GM21786 (cell line): ENCODE measurements around the gene NFATC1.

Experiments used
- ATAC-seq: cut with Tn5 transposase; IDR thresholded peaks from one replicate; pipeline ENCODE4 v1.9.1; 2021; ENCODE audit not compliant: unreplicated experiment

Gene NFATC1

GRCh38 chr18:79403723-79404566, 8.2 kb downstream of the NFATC1 start:
- ATAC-seq = no peak

DNA sequence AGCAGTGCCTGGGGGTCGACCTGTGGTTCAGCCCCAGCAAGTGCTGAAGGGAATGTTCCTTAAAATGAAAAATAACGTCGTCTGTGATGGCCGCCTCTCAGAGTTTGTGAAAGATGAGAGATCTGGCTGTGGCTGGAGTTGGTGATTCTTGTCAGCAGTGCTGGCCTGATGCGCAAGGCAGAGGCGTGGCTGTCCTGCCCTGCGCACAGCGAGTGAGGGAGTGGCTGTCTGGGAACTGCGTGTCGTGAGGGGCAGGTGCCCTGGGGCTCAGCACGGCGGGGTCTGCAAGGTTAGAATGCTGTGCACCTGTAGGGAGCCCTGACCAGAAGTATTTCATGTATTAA, 8.8 kb downstream of the NFATC1 start:
- ATAC-seq = no peak

DNA sequence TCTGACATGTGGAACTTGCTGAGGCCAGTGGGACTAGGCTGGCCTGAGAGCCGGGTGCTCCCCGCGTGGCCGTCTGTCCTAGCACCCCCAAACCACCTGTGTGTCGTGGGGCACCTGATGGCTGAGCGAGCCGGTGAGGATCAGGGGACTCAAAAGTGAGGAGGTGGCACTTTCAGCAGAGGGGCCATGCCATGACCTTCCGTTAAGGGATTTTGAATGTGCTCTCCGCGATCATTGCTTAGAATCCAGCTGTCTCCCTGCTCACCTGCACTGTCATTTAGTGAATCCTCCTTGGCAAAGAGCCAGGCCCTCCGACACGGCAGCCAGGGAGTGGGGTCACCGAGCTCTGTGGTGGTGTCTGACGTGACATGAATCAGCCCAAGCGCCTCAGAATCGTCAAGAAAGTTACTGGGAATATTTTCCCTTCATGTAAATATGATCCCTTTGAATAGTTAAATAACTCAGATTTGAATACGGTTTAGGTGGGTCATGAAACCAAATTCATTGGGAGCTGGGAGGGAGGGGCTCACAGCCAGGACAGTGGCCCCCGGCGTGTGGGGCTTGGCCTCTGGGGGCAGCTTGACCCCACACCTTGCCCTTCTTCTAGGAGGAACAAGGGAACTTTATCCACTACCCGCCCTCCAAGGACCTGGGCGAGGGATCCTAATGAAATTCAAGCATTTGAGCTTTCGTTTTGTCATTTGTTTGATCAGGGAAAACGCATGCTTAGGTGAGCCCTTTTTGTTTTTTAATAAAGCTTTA, 9.5 kb downstream of the NFATC1 start:
- no peak for ATAC-seq

GRCh38 chr18:79405781-79406575, 10.2 kb downstream of the NFATC1 start:
- ATAC-seq = peak; percentile 82

GRCh38 chr18:79406708-79407107, 11.0 kb downstream of the NFATC1 start:
- ATAC-seq = no peak

- ATAC-seq = no peak
These were observed 13.6 kb downstream of the NFATC1 start for GRCh38 chr18:79409313-79409712.

DNA sequence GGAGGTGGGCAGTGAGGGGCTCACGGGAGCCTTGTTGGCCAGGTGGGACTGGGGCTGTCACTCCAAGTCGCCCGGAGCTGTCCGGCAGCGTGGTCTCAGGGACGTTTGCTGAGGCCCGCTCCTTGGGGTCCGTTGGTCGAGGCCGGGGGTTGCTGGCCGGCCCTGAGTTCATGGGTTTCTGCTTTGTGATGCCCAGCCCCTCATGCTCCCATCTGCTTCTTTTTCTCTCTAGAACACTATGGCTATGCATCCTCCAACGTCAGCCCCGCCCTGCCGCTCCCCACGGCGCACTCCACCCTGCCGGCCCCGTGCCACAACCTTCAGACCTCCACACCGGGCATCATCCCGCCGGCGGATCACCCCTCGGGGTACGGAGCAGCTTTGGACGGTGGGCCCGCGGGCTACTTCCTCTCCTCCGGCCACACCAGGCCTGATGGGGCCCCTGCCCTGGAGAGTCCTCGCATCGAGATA, 14.5 kb downstream of the NFATC1 start:
- ATAC-seq = no peak

- ATAC-seq = no peak
These were observed 15.2 kb downstream of the NFATC1 start for GRCh38 chr18:79410731-79411613.

GRCh38 chr18:79411614-79412526, 16.1 kb downstream of the NFATC1 start:
- no peak for ATAC-seq

- ATAC-seq = no peak
These were observed 17.3 kb downstream of the NFATC1 start for GRCh38 chr18:79413025-79413424.

- no peak for ATAC-seq
These were observed 17.7 kb downstream of the NFATC1 start for GRCh38 chr18:79413426-79413825.

DNA sequence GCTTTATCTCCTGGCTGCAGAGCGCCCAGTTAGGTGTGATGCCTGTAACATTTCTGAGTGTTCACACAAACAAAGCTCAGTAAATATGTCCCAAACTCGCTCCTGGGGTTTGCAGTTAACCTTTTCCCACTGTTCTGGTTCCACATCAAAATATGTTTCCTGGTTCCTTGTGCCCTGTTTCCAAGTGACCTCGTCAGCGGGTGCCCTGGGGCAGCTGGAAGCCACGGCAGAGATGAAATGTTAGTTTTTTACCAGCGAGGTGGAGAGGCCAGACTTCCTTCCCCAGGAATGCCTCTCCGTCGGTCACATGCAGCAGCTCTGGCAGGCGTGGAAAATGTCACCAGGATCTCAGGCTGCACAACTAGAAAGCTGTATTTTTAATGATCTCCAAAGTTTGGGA, 18.2 kb downstream of the NFATC1 start:
- no peak for ATAC-seq

DNA sequence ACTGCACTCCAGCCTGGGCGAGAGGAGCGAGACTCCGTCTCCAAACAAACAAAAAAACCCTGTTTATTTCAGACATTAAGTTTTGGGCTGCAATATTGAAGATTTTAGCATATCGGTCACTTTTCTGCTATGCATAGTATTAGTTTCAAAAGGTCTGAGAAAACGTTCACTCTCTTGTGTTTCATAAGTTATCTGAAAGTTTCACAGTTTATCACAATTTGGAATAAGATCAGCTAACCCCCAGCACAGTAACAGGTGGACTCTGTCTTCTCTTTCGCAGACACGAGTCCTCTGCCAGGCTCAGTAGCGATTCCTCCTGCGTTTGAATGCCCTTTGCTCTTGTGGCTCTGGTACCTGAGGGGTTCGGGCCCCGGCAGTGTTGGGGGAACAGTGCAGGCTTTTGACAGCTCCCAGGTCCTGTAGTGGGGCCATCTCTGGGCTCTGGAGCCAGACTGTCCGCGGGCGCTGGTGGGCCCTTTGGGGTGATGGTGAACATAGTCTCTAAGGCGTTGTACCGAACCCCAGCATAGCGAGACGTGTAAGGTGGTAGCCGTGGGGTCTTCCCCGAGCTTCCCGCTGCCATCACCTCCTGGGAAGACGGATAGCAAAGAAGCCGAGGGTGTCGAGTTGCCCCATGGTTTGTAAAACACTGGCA, 20.4 kb downstream of the NFATC1 start:
- no peak for ATAC-seq

- no peak for ATAC-seq
These were observed 20.9 kb downstream of the NFATC1 start for GRCh38 chr18:79416677-79417052.

GRCh38 chr18:79418236-79418635, 22.5 kb downstream of the NFATC1 start:
- no peak for ATAC-seq

GRCh38 chr18:79418642-79419041, 22.9 kb downstream of the NFATC1 start:
- no peak for ATAC-seq

- ATAC-seq = no peak
These were observed 24.5 kb downstream of the NFATC1 start for GRCh38 chr18:79420033-79420745.

- ATAC-seq = no peak
These were observed 25.6 kb downstream of the NFATC1 start for GRCh38 chr18:79421275-79421857.
